CD4-positive, alpha-beta T cell treated with Interleukin-15 for 4 hours (primary cell): ENCODE measurements around the gene CHRDL1.
"Not testable (repeated sequence)": the region's sequence is repeated elsewhere in the genome, so short reads cannot be mapped to it uniquely, and the experiment has no call there.

Source experiments
- DNase-seq: peaks from one replicate; pipeline ENCODE4 v3.0.0-alpha.2; 2020; ENCODE audit warnings: low spot score

CHRDL1 gene

GRCh38 chrX:110795645-110796406 lies at the start of gene CHRDL1:
Gene CHRDL1, minus strand, starts transcription at chrX:110795817. Its CDS starts 3,636 bp downstream, at chrX:110792181.
- no peak for DNase-seq

GRCh38 chrX:110836982-110837381 lies 41.4 kb upstream of the CHRDL1 start:
- no peak for DNase-seq

DNA sequence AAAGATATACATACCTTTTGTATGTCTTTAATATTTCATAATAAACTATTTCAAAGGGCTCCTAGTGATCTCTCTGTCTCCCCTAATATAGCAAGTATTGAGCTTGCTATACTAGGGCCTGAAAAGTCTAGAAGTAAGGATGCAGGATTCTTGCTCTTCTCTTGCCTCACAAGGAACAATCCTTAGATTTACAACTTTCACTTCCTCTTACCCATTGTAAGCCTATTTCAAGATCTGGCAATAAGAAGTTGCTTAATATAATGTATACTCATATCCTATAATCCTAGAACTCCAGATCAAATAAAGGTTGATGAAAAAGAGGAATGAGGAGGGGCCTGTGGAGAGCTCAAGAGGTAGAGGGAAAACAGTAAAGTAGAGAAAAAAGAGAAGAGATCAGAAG lies 40.8 kb upstream of the CHRDL1 start:
- DNase-seq = no peak

DNA sequence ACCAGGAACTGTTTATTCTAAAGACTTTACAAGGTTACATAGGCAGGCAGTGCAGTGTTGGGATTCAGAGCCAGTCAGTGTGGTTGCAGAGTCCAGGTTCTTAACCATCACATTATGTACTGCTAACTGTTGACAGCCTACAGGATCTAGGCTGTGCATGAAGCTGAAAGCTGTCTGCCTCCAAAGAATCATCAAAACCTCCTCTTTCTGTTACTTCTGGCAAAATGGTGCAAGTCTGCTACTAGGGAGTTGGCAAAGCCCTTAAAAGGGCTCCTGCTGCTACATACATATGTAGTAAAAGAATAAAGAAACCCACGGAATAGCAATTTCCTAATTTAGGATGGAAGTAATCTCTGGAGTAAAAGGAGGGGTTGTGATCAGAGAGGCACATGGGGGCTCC lies 40.4 kb upstream of the CHRDL1 start:
- DNase-seq = no peak

- DNase-seq = no peak
Observed at GRCh38 chrX:110825972-110826371, 30.4 kb upstream of the CHRDL1 start.

- not testable (repeated sequence) for DNase-seq
Observed at GRCh38 chrX:110816543-110816942, 20.9 kb upstream of the CHRDL1 start.

DNA sequence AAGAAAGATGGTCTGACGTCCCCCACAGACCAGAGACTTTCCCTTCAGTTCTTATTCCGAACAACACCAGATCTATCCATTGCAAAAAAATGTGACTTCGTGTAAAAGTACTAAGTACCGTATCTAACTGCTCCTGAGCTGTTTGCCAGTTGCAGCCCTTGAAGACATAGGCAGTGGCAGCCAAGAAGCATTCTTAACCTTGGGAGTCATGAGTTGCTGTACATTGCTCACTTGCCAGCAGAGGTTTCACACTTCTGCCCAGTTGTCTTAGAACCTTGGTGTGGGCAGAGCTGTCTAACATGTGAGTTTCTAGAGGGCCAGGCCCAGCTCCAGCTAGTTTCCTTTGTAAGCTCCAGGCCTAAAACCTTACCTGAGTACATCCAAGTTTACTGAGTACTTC lies 10.5 kb upstream of the CHRDL1 start:
- no peak for DNase-seq

DNA sequence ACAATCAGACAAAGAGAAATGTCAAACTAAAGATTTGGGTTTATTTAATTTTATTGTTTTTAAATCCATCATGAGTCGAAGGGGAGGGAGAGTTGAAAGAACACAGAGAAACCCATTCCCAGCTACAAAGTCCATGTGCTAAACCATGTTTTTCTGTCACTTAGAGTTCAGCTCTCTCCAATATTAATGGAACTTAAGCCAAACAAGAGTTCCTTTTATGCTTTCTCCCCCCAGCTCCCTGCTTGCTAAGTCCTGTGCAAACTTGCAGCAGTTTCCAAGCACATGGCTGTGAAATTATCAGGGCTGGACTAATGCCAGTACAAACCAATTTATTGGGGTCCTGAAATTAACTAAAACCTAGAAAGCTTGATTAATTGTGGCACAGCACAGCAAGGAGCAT lies 9.7 kb upstream of the CHRDL1 start:
- no peak for DNase-seq

GRCh38 chrX:110804446-110804845 lies 8.8 kb upstream of the CHRDL1 start:
- DNase-seq = no peak

- DNase-seq = no peak
Observed at GRCh38 chrX:110803506-110803905, 7.9 kb upstream of the CHRDL1 start.

DNA sequence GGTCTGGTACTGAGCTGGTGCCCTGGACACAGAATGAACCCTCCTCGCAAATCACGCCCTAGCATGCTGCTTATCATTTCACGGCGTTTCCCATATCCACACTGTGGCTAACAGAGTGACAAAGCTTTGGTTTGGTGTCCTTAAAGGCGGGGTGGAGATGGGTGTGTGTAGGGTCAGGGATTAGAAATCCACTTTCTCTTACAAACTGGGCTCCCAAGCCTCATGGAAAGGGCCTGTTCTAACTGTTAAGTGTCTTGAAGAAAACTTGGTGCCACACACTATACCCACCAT lies 735 bp upstream of the CHRDL1 start:
- DNase-seq = no peak

DNA sequence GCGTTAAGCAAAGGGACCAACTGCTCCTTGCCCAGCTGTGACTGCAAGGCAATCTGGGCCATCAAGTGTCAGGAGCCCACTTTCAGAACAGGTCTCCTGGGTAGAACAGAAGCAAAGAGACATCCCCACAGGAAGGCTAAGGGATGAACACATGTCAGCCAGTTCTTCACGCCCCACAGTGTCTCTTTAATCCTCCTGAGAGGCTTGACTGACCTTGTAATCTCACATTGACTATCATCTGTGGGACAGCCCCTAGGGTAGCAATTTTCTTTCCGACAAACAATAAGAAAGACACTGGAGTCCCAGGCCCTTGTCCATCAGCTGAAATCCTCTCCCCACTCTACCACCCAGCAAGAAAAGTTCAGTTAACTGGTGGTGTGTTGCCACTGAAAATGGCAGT lies 1.0 kb downstream of the CHRDL1 start:
- DNase-seq = no peak

DNA sequence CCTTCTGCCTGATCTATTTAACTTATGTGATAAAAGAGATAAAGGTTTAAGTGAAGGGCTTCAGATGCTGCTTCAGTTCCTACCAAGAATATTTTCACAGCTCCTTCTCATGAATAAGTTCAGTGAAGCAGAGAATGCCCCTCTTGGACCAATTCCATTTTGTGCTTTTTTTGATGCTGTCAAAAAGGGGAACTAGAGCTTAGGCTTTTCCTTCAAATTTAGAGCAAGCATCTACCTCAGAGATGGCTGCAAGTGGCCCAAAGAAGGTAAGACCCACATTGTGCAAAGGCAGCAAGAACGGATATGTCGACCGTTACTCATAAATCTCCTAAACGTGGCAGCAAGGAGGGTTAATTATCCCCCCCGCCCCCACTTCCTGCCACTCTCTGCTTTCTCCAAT lies 4.5 kb downstream of the CHRDL1 start:
- no peak for DNase-seq

DNA sequence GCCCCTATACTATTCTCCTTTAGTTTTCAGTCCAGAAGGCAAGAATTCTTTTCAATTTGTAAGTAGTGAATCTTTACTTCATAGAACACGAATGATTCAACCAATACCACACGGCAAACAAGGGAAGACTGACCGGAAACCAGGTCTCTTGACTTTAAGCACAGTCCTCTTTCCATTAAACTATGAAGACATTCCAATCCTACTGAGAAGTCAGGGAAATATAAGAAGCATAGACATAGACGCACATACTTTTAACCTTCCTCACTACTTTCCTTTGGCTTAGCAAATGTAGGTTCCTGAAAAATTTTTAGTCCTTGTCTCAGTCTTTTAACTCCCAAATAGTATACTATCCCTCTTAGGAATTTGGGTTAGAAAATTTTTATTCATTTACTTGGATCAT lies 9.1 kb downstream of the CHRDL1 start:
- DNase-seq = no peak

DNA sequence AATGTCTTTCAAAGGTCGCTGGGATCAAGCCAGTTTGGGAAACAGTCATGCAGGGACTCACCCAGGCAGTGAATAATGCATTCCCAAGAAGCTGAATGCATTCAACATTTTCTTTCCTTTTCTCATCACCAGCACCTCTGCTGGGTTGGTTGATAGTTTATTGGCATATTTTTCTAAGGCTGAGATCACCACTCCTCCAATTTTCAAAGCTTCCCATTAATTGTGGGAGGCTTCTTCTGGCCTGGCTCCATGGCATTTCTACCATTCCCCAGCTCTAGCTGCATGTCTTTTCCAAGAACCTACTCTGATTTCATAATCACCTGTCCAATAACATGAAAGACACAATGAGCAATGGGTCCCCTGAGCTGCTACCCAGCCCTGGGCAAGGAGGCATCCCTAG lies 35.8 kb downstream of the CHRDL1 start:
- DNase-seq = no peak

- DNase-seq = no peak
Observed at GRCh38 chrX:110758781-110759422, 36.7 kb downstream of the CHRDL1 start.

GRCh38 chrX:110755611-110756010 lies 40.0 kb downstream of the CHRDL1 start:
- no peak for DNase-seq

GRCh38 chrX:110755061-110755460 lies 40.6 kb downstream of the CHRDL1 start:
- DNase-seq = no peak

DNA sequence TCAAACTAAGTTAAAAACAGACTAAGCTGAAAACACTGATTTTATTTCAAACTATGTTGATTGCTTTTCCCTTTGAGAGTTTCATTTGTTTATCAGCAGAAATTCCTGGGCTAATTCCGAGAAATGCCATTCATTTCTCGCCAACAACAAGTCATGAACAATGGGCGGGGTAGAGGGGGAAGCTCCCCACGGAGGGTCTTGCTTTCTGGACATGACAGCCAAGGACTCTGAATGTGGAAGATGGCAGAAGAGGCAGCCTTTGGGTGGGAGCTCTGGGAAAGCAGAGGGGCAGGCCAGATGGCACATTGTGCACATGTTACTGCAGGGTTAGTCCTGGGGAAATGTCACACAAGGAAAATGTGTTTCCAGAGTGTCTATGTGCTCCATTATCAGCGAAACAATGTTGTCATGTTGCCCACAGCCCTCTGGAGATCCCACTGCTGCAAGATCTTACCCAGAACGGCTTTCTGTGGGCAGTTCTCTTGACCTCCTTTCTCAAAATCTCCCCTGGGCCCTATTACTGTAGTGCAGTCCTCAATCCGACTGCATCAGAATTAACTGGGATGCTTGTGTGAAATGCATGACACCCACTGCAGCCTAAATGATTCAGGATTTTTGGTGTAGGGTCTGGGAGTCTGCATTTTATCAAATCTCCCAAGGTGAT lies 45.0 kb downstream of the CHRDL1 start:
- no peak for DNase-seq

- no peak for DNase-seq
Observed at GRCh38 chrX:110748256-110748806, 47.3 kb downstream of the CHRDL1 start.

GRCh38 chrX:110746014-110746413 lies 49.6 kb downstream of the CHRDL1 start:
- DNase-seq = no peak

GRCh38 chrX:110745288-110745687 lies 50.3 kb downstream of the CHRDL1 start:
- no peak for DNase-seq

GRCh38 chrX:110743679-110744340 lies 51.8 kb downstream of the CHRDL1 start:
- no peak for DNase-seq
